Measurements from ENCODE around the gene R3HDML.
A peak's percentile ranks its signal among the peaks of the same experiment; 100 is the strongest.

R3HDML gene

GRCh38 chr20:44370639-44371218 lies 33.9 kb downstream of the R3HDML start:
- TF ChIP-seq CTCF (IDR thresholded peaks at IDR 0.05): no peak
- Histone ChIP-seq H3K9me3 (no peaks in the 10 kb centered on the region), H3K4me1 (ENCODE audit: control insufficient read depth in 1 of 2, insufficient read depth in 1 of 2, low read depth in 1 of 2, low read length in 1 of 2) (no peaks in the 10 kb centered on the region), H3K27me3 (peaks cover 10% of the 10 kb centered on the region), H3K27ac (no peak overlapping the region), H3K4me3 (ENCODE audit: low read depth in 1 of 2, low read length in 1 of 2) (no peak overlapping the region), H3K36me3 (no peaks in the 10 kb centered on the region)

DNA sequence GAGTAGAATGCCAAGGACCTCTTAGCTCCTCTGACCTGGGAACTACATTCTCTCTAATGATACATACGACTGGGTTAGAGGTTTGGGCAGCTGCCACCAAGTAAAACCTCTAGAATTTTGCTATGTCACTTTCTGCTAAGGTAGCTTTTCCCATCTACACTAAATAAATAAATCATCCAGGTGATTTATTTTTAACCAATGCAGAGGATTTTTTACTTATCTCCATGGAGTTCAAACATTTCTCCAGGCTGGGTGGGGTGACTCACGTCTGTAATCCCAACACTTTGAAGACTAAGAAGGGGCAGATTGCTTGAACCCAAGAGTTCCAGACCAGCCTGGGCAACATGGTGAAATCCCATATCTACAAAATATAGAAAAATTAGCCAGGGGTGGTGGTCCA lies 45.8 kb downstream of the R3HDML start:
- no peak overlapping the region for H3K4me3 ChIP-seq (ENCODE audit: low read depth in 1 of 2, low read length in 1 of 2)
- H3K27ac ChIP-seq: no peak overlapping the region
- no peaks in the 10 kb centered on the region for H3K36me3 ChIP-seq
- H3K9me3 ChIP-seq: no peaks in the 10 kb centered on the region
- H3K4me1 ChIP-seq (ENCODE audit: control insufficient read depth in 1 of 2, insufficient read depth in 1 of 2, low read depth in 1 of 2, low read length in 1 of 2): no peaks in the 10 kb centered on the region
- no peak for TF ChIP-seq CTCF (IDR thresholded peaks at IDR 0.05)
- H3K27me3 ChIP-seq: peaks cover 7% of the 10 kb centered on the region

GRCh38 chr20:44384423-44385027 lies 47.7 kb downstream of the R3HDML start:
- Histone ChIP-seq H3K4me3 (ENCODE audit: low read depth in 1 of 2, low read length in 1 of 2) (no peak overlapping the region), H3K27ac (no peak overlapping the region), H3K9me3 (no peaks in the 10 kb centered on the region), H3K4me1 (ENCODE audit: control insufficient read depth in 1 of 2, insufficient read depth in 1 of 2, low read depth in 1 of 2, low read length in 1 of 2) (peaks cover 4% of the 10 kb centered on the region in 2 experiments), H3K27me3 (peaks cover 25% of the 10 kb centered on the region), H3K36me3 (no peaks in the 10 kb centered on the region)
- TF ChIP-seq CTCF (IDR thresholded peaks at IDR 0.05): peak; percentile 80

DNA sequence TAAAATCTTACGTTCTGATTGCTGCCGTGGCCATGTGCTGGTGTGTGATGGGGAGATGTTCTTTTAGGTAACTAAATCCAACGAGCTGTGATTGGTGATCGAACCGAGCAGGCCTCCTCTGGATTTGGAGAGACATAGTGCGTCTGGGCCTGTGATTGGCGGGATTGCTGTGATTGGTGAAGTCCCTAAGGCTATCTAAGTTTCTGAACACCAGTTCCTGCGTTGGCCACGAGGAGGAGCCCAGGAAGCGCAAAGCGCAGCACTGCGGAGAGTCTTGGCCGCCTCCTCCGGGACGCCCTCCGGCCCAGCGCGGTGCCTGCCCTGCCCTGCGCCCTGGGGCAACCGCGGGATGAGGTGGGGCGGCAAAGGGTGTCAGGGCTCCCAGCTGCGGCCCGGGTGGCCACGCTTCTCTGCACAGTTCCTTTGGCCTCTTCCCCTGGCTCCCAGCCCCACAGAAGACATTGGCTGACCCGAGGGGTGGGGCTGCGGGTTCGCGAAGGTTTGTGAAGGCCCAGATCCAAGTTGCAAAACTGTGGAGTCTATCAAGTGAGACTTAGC lies 51.7 kb downstream of the R3HDML start:
- no peak overlapping the region for H3K4me3 ChIP-seq (ENCODE audit: low read depth in 1 of 2, low read length in 1 of 2)
- H3K36me3 ChIP-seq: no peaks in the 10 kb centered on the region
- peaks cover 4% of the 10 kb centered on the region in 2 experiments for H3K4me1 ChIP-seq (ENCODE audit: control insufficient read depth in 1 of 2, insufficient read depth in 1 of 2, low read depth in 1 of 2, low read length in 1 of 2)
- TF ChIP-seq CTCF (IDR thresholded peaks at IDR 0.05): peak; percentile 67
- no peak overlapping the region for H3K27ac ChIP-seq
- H3K9me3 ChIP-seq: no peaks in the 10 kb centered on the region
- H3K27me3 ChIP-seq: peaks cover 25% of the 10 kb centered on the region

DNA sequence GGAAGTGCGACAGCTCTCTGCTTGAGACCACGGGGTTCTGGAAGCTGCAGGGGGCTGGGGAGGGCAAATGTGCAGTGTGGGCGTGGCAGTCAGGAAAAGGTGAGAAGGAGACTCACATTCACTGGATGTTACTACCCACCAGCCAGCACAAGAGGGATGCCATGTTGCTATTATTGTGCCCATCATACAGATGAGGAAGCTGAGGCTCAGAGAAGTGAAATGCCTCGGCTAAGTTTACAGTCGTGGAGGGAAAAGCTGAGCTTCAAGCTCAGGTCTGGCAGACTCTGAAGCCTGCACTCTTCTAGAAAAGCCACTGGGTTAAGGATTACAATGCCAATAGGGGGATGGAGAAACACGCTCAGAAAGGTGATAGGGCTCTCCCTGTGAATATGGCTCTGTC lies 53.0 kb downstream of the R3HDML start:
- Histone ChIP-seq H3K27me3 (peaks cover 25% of the 10 kb centered on the region), H3K36me3 (no peaks in the 10 kb centered on the region), H3K4me1 (ENCODE audit: control insufficient read depth in 1 of 2, insufficient read depth in 1 of 2, low read depth in 1 of 2, low read length in 1 of 2) (peaks cover 4% of the 10 kb centered on the region in 2 experiments), H3K9me3 (no peaks in the 10 kb centered on the region), H3K4me3 (ENCODE audit: low read depth in 1 of 2, low read length in 1 of 2) (no peak overlapping the region), H3K27ac (no peak overlapping the region)
- no peak for TF ChIP-seq CTCF (IDR thresholded peaks at IDR 0.05)

All from neutrophil (primary cell).